HG02884 (cell line): ENCODE results near the gene VEGFB.

Source experiments
- ATAC-seq: cut with Tn5 transposase; IDR thresholded peaks from one replicate; pipeline ENCODE4 v1.9.1; 2021; ENCODE audit warnings: mild to moderate bottlenecking, moderate library complexity; ENCODE audit not compliant: unreplicated experiment

The VEGFB gene

GRCh38 chr11:64233913-64234586 is at the start of gene VEGFB:
Gene VEGFB (plus strand): TSS chr11:64234584. CDS start chr11:64234834, 250 bp downstream.
- peak; percentile 41 for ATAC-seq

GRCh38 chr11:64185175-64185692 is 49.1 kb upstream of the VEGFB start:
- ATAC-seq: peak; percentile 10

GRCh38 chr11:64185693-64186491 is 48.5 kb upstream of the VEGFB start, which contains the start of gene STIP1:
Gene STIP1 (plus strand): TSS chr11:64186171. CDS start chr11:64186262, 91 bp downstream.
- peak; percentile 77 for ATAC-seq

GRCh38 chr11:64186492-64187165 is 47.8 kb upstream of the VEGFB start:
- ATAC-seq: no peak

- ATAC-seq: no peak
Measured at GRCh38 chr11:64192434-64192833, 42.0 kb upstream of the VEGFB start.

- ATAC-seq: no peak
Measured at GRCh38 chr11:64196626-64197025, 37.8 kb upstream of the VEGFB start.

GRCh38 chr11:64198511-64198910 is 35.9 kb upstream of the VEGFB start:
- ATAC-seq: no peak

GRCh38 chr11:64201543-64201942 is 32.8 kb upstream of the VEGFB start:
- ATAC-seq: no peak

- ATAC-seq: no peak
Measured at GRCh38 chr11:64202992-64203391, 31.4 kb upstream of the VEGFB start.

- no peak for ATAC-seq
Measured at GRCh38 chr11:64203421-64204079, 30.8 kb upstream of the VEGFB start.

- ATAC-seq: no peak
Measured at GRCh38 chr11:64204080-64204440, 30.3 kb upstream of the VEGFB start.

- ATAC-seq: no peak
Measured at GRCh38 chr11:64204464-64204989, 29.9 kb upstream of the VEGFB start.

- no peak for ATAC-seq
Measured at GRCh38 chr11:64206457-64207255, 27.7 kb upstream of the VEGFB start, which contains the start of gene FERMT3. Gene FERMT3 (plus strand): TSS chr11:64206721. CDS start chr11:64207365, 644 bp downstream.

- ATAC-seq: peak; percentile 40
Measured at GRCh38 chr11:64207256-64208085, 26.9 kb upstream of the VEGFB start.

GRCh38 chr11:64208086-64208795 is 26.1 kb upstream of the VEGFB start:
- ATAC-seq: no peak

GRCh38 chr11:64208796-64209562 is 25.4 kb upstream of the VEGFB start:
- ATAC-seq: no peak

- ATAC-seq: no peak
Measured at GRCh38 chr11:64209563-64209843, 24.9 kb upstream of the VEGFB start.
